ENCODE data around the gene MBOAT1. TPM values are rescaled to one million over a fixed set of nuclear protein-coding genes. Genes with fewer than 3 reads are reported as not detected.

MBOAT1 gene
- total RNA-seq, 1 experiment from 2014 or later: 9.9 TPM

DNA sequence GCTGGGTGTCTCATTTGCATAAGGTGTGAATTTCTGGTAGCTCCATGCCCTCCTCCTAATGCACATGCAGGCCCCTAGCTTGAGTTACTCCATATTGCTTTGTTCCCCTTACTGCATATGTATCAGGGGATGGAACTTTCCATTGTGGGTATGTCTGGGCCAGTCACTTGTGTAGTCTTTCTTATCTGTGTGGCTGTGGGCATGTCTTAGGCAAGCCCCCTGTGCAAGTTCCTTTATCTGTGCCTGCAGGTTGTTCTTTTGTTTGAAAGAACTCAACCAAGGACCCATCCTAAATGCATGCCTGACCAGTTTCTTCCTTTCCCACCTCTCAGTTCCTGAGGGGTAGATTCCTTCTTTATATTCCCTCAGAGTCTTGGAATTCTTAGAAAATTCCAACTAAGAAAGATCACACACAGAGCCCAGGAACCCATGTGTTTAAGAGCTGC lies 23.6 kb downstream of the MBOAT1 start:
- no peak overlapping the region for H3K9ac ChIP-seq (ENCODE audit: extremely low read depth, insufficient read length, low read length)
- peaks cover 10 to 14% of the 10 kb centered on the region in 2 experiments; a peak in 4 of 5 replicates for H3K9me3 Mint-ChIP-seq
- no peak overlapping the region for H2BK15ac ChIP-seq (ENCODE audit: low read depth, low read length)
- H3K79me2 ChIP-seq (ENCODE audit: insufficient read depth, low read length): 0 out of 2 replicates have a peak, but pooled peaks cover 3% of the 10 kb centered on the region
- H3T11ph ChIP-seq (ENCODE audit: low read length): no peak overlapping the region
- peaks cover 4 to 10% of the 10 kb centered on the region in 2 experiments; a peak in 3 of 4 replicates for H3K4me1 Mint-ChIP-seq
- H3K27me3 Mint-ChIP-seq (ENCODE audit: low read depth): no peaks in the 10 kb centered on the region; the same call in 1 of the 2 replicates
- no peak overlapping the region for H4K91ac ChIP-seq (ENCODE audit: insufficient read length, low read depth, low read length)
- no peaks in the 10 kb centered on the region for H4K20me1 ChIP-seq (ENCODE audit: control insufficient read depth, insufficient read depth, insufficient read length)
- DNase-seq: no peak
- H2AFZ ChIP-seq (ENCODE audit: low read length): no peak overlapping the region
- H2BK120ac ChIP-seq (ENCODE audit: low read depth, low read length, poor library complexity, severe bottlenecking): no peak overlapping the region
- no peak overlapping the region for H4K5ac ChIP-seq (ENCODE audit: insufficient read length, low read depth, low read length)
- peaks cover 9 to 34% (median 28%) of the 10 kb centered on the region in 3 experiments for H3K36me3 Mint-ChIP-seq (ENCODE audit: insufficient read depth in 1 of 3, low read depth in 3 of 3)
- H2BK20ac ChIP-seq (ENCODE audit: low read depth, low read length, poor library complexity, severe bottlenecking): no peak overlapping the region
- H3K4me1 ChIP-seq (ENCODE audit: insufficient read depth, low read length): no peaks in the 10 kb centered on the region
- H2AK5ac ChIP-seq (ENCODE audit: insufficient read length, low read length): no peak overlapping the region
- no peak overlapping the region for H2BK12ac ChIP-seq (ENCODE audit: insufficient read length, low read depth, low read length)
- H3K23ac ChIP-seq (ENCODE audit: insufficient read length, low read depth, low read length): no peak overlapping the region
- no peak overlapping the region for H2BK5ac ChIP-seq (ENCODE audit: insufficient read length, low read length)
- H3K79me1 ChIP-seq (ENCODE audit: insufficient read depth, low read depth, low read length, poor library complexity, severe bottlenecking): peaks cover 5% of the 10 kb centered on the region
- no peak overlapping the region for H3K18ac ChIP-seq (ENCODE audit: insufficient read length, low read depth, low read length)
- no peak overlapping the region for H3K27ac ChIP-seq (ENCODE audit: insufficient read length, low read depth, low read length)
- no peak overlapping the region for H3K4me3 Mint-ChIP-seq
- TF ChIP-seq, protein P1, sequence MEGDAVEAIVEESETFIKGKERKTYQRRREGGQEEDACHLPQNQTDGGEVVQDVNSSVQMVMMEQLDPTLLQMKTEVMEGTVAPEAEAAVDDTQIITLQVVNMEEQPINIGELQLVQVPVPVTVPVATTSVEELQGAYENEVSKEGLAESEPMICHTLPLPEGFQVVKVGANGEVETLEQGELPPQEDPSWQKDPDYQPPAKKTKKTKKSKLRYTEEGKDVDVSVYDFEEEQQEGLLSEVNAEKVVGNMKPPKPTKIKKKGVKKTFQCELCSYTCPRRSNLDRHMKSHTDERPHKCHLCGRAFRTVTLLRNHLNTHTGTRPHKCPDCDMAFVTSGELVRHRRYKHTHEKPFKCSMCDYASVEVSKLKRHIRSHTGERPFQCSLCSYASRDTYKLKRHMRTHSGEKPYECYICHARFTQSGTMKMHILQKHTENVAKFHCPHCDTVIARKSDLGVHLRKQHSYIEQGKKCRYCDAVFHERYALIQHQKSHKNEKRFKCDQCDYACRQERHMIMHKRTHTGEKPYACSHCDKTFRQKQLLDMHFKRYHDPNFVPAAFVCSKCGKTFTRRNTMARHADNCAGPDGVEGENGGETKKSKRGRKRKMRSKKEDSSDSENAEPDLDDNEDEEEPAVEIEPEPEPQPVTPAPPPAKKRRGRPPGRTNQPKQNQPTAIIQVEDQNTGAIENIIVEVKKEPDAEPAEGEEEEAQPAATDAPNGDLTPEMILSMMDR (conservative IDR thresholded peaks at IDR 0.05): no peak
- H3K4ac ChIP-seq (ENCODE audit: low read depth, low read length): no peak overlapping the region
- peaks cover 8% of the 10 kb centered on the region for H3K9me3 ChIP-seq (ENCODE audit: control insufficient read depth, low read depth, low read length)
- H3K23me2 ChIP-seq (ENCODE audit: insufficient read length, low read depth, low read length, poor library complexity, severe bottlenecking): no peaks in the 10 kb centered on the region
- no peak overlapping the region for H3K14ac ChIP-seq (ENCODE audit: insufficient read depth, low read length)
- no peak overlapping the region for H3K56ac ChIP-seq (ENCODE audit: insufficient read length, low read depth, low read length)
- H4K8ac ChIP-seq (replicated peaks; ENCODE audit: insufficient read length, low read depth, low read length): no peak overlapping the region
- H3K27me3 ChIP-seq (ENCODE audit: insufficient read depth, low read length): no peaks in the 10 kb centered on the region
- H3K27ac Mint-ChIP-seq: no peak overlapping the region
- H3K4me2 ChIP-seq (ENCODE audit: insufficient read depth, insufficient read length, low read length): no peak overlapping the region
